HG03575 (cell line): ENCODE measurements around the gene TMEM131.

Source experiments
- ATAC-seq: cut with Tn5 transposase; IDR thresholded peaks from one replicate; pipeline ENCODE4 v1.9.1; 2021; ENCODE audit not compliant: unreplicated experiment, insufficient number of reproducible peaks, low FRiP score; ENCODE audit errors: extremely low read depth

Gene TMEM131

DNA sequence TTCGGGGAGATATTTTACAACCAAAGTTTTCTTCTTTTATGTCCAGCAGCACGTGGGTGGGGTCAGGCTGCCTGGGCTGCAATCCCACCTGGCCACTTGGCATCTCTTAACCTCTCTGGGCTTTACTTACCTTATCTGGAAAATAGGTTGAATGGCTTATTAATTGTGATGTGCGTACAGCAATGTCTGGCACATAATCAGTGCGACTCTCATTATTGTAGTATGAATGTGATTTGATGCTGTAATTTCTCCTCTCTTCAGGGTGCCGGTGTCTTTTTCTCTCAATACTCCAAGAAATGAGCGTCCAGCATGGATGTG is 284.4 kb downstream of the TMEM131 start:
- ATAC-seq, result no peak

DNA sequence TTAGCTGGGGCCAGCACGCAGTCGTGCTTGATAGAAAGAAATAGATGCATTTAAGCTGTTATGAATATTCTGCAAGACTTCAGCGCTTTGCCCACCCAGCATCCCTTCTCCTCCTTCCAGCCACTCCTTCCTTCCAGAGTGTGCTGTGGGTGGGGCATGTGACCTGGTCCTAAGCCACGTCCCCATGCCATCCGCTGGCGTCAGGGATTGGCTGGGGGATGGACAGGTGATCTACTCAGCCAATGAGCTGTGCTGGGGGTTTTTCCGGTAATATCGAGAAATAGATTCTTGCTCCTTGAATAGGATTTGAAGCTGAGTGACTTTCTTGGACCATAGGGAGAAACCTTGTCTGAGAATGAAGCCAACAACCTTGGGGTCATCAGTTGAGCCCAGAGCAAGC is 287.1 kb downstream of the TMEM131 start:
- no peak for ATAC-seq

DNA sequence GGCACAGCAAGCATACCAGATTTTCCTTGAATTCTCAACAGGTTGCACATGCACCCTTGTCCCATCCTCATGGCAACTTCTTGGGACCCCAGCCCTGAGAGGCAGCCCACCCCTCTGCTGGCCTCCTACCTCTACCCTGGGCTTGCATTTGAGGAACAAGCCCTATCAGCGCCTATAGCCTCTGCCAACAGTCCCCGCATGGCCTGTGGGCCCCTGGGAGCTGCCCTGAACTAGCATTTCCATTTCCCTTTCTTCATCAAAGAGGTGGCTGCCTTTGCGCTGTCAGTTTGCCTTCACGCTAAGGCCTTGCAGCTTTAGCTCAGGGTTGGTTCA is 287.7 kb downstream of the TMEM131 start:
- no peak for ATAC-seq

GRCh38 chr2:97707362-97708047 is 288.2 kb downstream of the TMEM131 start:
- ATAC-seq, result no peak

GRCh38 chr2:97706708-97707345 is 288.9 kb downstream of the TMEM131 start:
- no peak for ATAC-seq
